H1 (cell line): Measurements from ENCODE around the gene NOM1. TPM values are rescaled to one million over a fixed set of nuclear protein-coding genes. Genes with fewer than 3 reads are reported as not detected.

Experiments
- CTCF ChIA-PET: fragments of 300-600 bp; sonication (Branson Sonifier 250); formaldehyde crosslinking; loops from one replicate; lab custom pipeline; 2021; ENCODE audit not compliant: partially characterized antibody; lab: Charles Lee
- POLR2A ChIA-PET: fragments of 300-600 bp; sonication (Branson Sonifier 250); formaldehyde crosslinking; loops from one replicate; lab custom pipeline; 2021; ENCODE audit warnings: inconsistent platforms; ENCODE audit not compliant: partially characterized antibody; lab: Charles Lee
- DNase-seq, 2 experiments: peaks; one replicate each; pipeline versions ENCODE4 v3.0.0 to v3.0.0-alpha.2; 2010 to 2022; ENCODE audit warnings: low spot score in 2 of 2, low read depth in 1 of 2, mixed read lengths in 1 of 2
- FAIRE-seq: peaks from 2 replicates; lab custom pipeline; 2011; peaks lifted over from hg19 to GRCh38; lab: Jason Lieb, UNC
- H2AFZ ChIP-seq: 2 replicates; pipeline ENCODE4 v1.8.1; 2012; ENCODE audit warnings: low read length, inconsistent platforms
- H2AK5ac ChIP-seq: 2 replicates; pipeline ENCODE4 v1.6.1; 2013; ENCODE audit warnings: low read depth, low read length
- H2BK120ac ChIP-seq: replicated peaks from 2 replicates; pipeline ENCODE3; 2013; ENCODE audit warnings: low read depth, low read length, inconsistent platforms
- H2BK12ac ChIP-seq: 2 replicates; pipeline ENCODE4 v1.6.1; 2013; ENCODE audit warnings: low read depth, low read length
- H2BK15ac ChIP-seq: 2 replicates; pipeline ENCODE4 v1.6.1; 2013; ENCODE audit warnings: low read length
- H2BK20ac ChIP-seq: 2 replicates; pipeline ENCODE4 v1.6.1; 2013; ENCODE audit warnings: low read length
- H2BK5ac ChIP-seq: 2 replicates; pipeline ENCODE4 v1.6.1; 2013; ENCODE audit warnings: low read depth, low read length
- H3K14ac ChIP-seq: 2 replicates; pipeline ENCODE4 v1.6.1; 2013; ENCODE audit warnings: inconsistent platforms; ENCODE audit not compliant: insufficient read length
- H3K18ac ChIP-seq: 2 replicates; pipeline ENCODE4 v1.6.1; 2013; ENCODE audit warnings: low read length; ENCODE audit errors: extremely low read depth
- H3K23ac ChIP-seq: 2 replicates; pipeline ENCODE4 v1.6.1; 2013; ENCODE audit warnings: inconsistent platforms; ENCODE audit not compliant: insufficient read length
- H3K23me2 ChIP-seq: 2 replicates; pipeline ENCODE4 v1.6.1; 2013; ENCODE audit warnings: low read depth, low read length
- H3K27ac ChIP-seq: 2 replicates; pipeline ENCODE4 v1.6.1; 2011; ENCODE audit warnings: low read depth, low read length, inconsistent platforms
- H3K27me3 ChIP-seq, 4 experiments: replicated peaks in 1 of 4; 1 replicate in 1 of 4; 2 replicates in 3 of 4; pipeline versions ENCODE4 v1.6.1 to v1.8.1; 2011 to 2013; ENCODE audit warnings: low read length in 3 of 4, mild to moderate bottlenecking in 3 of 4, inconsistent platforms in 2 of 4, mixed read lengths in 2 of 4, moderate library complexity in 1 of 4; ENCODE audit not compliant: control insufficient read depth in 3 of 4, insufficient read depth in 3 of 4; ENCODE audit errors: extremely low read depth in 1 of 4
- H3K36me3 ChIP-seq, 4 experiments: 2 replicates each; pipeline versions ENCODE4 v1.6.1 to v1.8.1; 2011 to 2013; ENCODE audit warnings: mild to moderate bottlenecking in 4 of 4, low read length in 3 of 4, moderate library complexity in 2 of 4, control low read depth in 1 of 4, inconsistent platforms in 1 of 4; ENCODE audit not compliant: insufficient read depth in 4 of 4, control insufficient read depth in 2 of 4
- H3K4ac ChIP-seq: replicated peaks from 2 replicates; pipeline ENCODE3; 2013; ENCODE audit warnings: low read length, low read depth, mixed read lengths, inconsistent platforms; ENCODE audit not compliant: insufficient read length
- H3K4me1 ChIP-seq, 4 experiments: replicated peaks in 1 of 4; 1 replicate in 1 of 4; 2 replicates in 3 of 4; pipeline versions ENCODE4 v1.6.1 to v1.8.1; 2011 to 2013; ENCODE audit warnings: low read length in 3 of 4, inconsistent platforms in 2 of 4, mixed read lengths in 1 of 4; ENCODE audit not compliant: insufficient read depth in 4 of 4, control insufficient read depth in 3 of 4
- H3K4me2 ChIP-seq, 2 experiments: 2 replicates each; pipeline versions ENCODE4 v1.6.1 to v1.8.1; 2011 to 2013; ENCODE audit warnings: low read depth in 2 of 2, low read length in 2 of 2, control low read depth in 1 of 2, inconsistent platforms in 1 of 2, mild to moderate bottlenecking in 1 of 2; ENCODE audit not compliant: insufficient read depth in 1 of 2
- H3K4me3 ChIP-seq, 4 experiments: fragments of 200-600, 300-600 bp in 1 of 4; sonication (generic), shearing (Covaris generic), sonication (Bioruptor Twin) in 1 of 4; 2 replicates each; pipeline versions ENCODE4 v1.5.1 to v1.8.1; 2011 to 2016; ENCODE audit warnings: low read length in 4 of 4, low read depth in 3 of 4, control low read depth in 2 of 4, inconsistent platforms in 2 of 4, mild to moderate bottlenecking in 2 of 4, mixed read lengths in 1 of 4, moderate library complexity in 1 of 4; ENCODE audit not compliant: insufficient read depth in 2 of 4; ENCODE audit errors: extremely low read depth in 1 of 4
- H3K56ac ChIP-seq: replicated peaks from 2 replicates; pipeline ENCODE3; 2013; ENCODE audit warnings: low read depth, mild to moderate bottlenecking, mixed read lengths, low read length, inconsistent platforms; ENCODE audit not compliant: insufficient read length
- H3K79me1 ChIP-seq: 2 replicates; pipeline ENCODE4 v1.6.1; 2013; ENCODE audit warnings: low read depth, low read length, control low read depth
- H3K79me2 ChIP-seq, 2 experiments: 2 replicates each; pipeline versions ENCODE4 v1.6.1 to v1.8.1; 2012 to 2013; ENCODE audit warnings: low read length in 2 of 2, mild to moderate bottlenecking in 2 of 2, inconsistent platforms in 1 of 2; ENCODE audit not compliant: insufficient read depth in 2 of 2, control insufficient read depth in 1 of 2
- H3K9ac ChIP-seq, 4 experiments: replicated peaks in 1 of 4; 1 replicate in 1 of 4; 2 replicates in 3 of 4; pipeline versions ENCODE4 v1.6.1 to v1.8.1; 2011 to 2013; ENCODE audit warnings: low read depth in 3 of 4, low read length in 3 of 4, control low read depth in 2 of 4, mild to moderate bottlenecking in 2 of 4, moderate library complexity in 2 of 4, inconsistent platforms in 1 of 4; ENCODE audit errors: extremely low read depth in 1 of 4
- H3K9me3 ChIP-seq, 2 experiments: 2 replicates each; pipeline versions ENCODE4 v1.6.1 to v1.8.1; 2012 to 2013; ENCODE audit warnings: mild to moderate bottlenecking in 2 of 2, moderate library complexity in 2 of 2, control low read depth in 1 of 2, inconsistent platforms in 1 of 2, low read depth in 1 of 2, low read length in 1 of 2, mixed read lengths in 1 of 2; ENCODE audit not compliant: insufficient read depth in 2 of 2
- H4K20me1 ChIP-seq, 2 experiments: replicated peaks in 1 of 2; 2 replicates each; pipeline versions ENCODE3 to v1.8.1; 2011 to 2013; ENCODE audit warnings: inconsistent platforms in 2 of 2, low read length in 2 of 2, mild to moderate bottlenecking in 1 of 2; ENCODE audit not compliant: insufficient read depth in 2 of 2, control insufficient read depth in 1 of 2
- H4K5ac ChIP-seq: 2 replicates; pipeline ENCODE4 v1.6.1; 2013; ENCODE audit warnings: low read length, low read depth, mixed read lengths, inconsistent platforms; ENCODE audit not compliant: insufficient read length
- H4K8ac ChIP-seq: 2 replicates; pipeline ENCODE4 v1.8.0; 2013; ENCODE audit warnings: mild to moderate bottlenecking, moderate library complexity, low read length, inconsistent platforms; ENCODE audit not compliant: insufficient read depth; ENCODE audit errors: extremely low read depth
- H4K91ac ChIP-seq: replicated peaks from 2 replicates; pipeline ENCODE3; 2013; ENCODE audit warnings: low read length, mixed read lengths, inconsistent platforms; ENCODE audit not compliant: insufficient read length
- POLR2A ChIP-seq, 2 experiments: IDR thresholded peaks; 1 replicate in 1 of 2; 2 replicates in 1 of 2; pipeline ENCODE4 v1.6.1; 2011; ENCODE audit warnings: low read depth in 2 of 2, low read length in 2 of 2, mild to moderate bottlenecking in 2 of 2; ENCODE audit errors: control extremely low read depth in 1 of 2
- SAP30 ChIP-seq: fragments of 300-600 bp; sonication (generic); IDR thresholded peaks from 2 replicates; pipeline ENCODE4 v1.7.1; 2012; ENCODE audit warnings: low read length, moderate library complexity, mild to moderate bottlenecking, inconsistent platforms; ENCODE audit not compliant: insufficient read depth, insufficient replicate concordance
- WGBS, 2 experiments: shearing (Covaris generic) in 1 of 2; methylation state at CpG; one replicate each; pipeline versions ENCODE4 v1.1.6 to v1.1.7; 2013 to 2015; ENCODE audit warnings: low lambda C conversion rate in 2 of 2, mixed read lengths in 2 of 2, inconsistent platforms in 1 of 2, low coverage in 1 of 2, missing lambda C conversion rate in 1 of 2; ENCODE audit not compliant: insufficient replicate concordance in 2 of 2, insufficient coverage in 1 of 2, insufficient read length in 1 of 2; ENCODE audit errors: extremely low coverage in 1 of 2, missing lambda C conversion rate in 1 of 2; 5-methylcytosine and 5-hydroxymethylcytosine counted together
- polyA plus RNA-seq, 7 experiments: library from polyadenylated mRNA; depleted of rRNA in 3 of 7; stranded (reverse) in 5 of 7; unstranded in 2 of 7; fragments of >200 nt in 5 of 7; fragments of 200-250 nt in 2 of 7; gene quantifications; 1 replicate in 5 of 7; 2 replicates in 1 of 7; 4 replicates in 1 of 7; pipeline versions ENCODE4 v1.2.1 to v1.2.3, GENCODE V29; 2011 to 2013; ENCODE audit warnings: missing spikeins in 2 of 7, mixed read lengths in 2 of 7
- total RNA-seq: library from RNA; stranded (reverse); fragmentation: NEBNext Ultra II Directional; extraction: Animal tissue kit (Norgen Biotek cat#: 25700); gene quantifications from 2 replicates; pipeline ENCODE4 v1.2.1, GENCODE V29; 2021

The NOM1 gene
- total and polyA plus RNA-seq, 2 of the 8 experiments (the other 6 are each of a cell fraction or from before 2014, with no cell fraction given): 10.6 to 29.1 TPM

DNA sequence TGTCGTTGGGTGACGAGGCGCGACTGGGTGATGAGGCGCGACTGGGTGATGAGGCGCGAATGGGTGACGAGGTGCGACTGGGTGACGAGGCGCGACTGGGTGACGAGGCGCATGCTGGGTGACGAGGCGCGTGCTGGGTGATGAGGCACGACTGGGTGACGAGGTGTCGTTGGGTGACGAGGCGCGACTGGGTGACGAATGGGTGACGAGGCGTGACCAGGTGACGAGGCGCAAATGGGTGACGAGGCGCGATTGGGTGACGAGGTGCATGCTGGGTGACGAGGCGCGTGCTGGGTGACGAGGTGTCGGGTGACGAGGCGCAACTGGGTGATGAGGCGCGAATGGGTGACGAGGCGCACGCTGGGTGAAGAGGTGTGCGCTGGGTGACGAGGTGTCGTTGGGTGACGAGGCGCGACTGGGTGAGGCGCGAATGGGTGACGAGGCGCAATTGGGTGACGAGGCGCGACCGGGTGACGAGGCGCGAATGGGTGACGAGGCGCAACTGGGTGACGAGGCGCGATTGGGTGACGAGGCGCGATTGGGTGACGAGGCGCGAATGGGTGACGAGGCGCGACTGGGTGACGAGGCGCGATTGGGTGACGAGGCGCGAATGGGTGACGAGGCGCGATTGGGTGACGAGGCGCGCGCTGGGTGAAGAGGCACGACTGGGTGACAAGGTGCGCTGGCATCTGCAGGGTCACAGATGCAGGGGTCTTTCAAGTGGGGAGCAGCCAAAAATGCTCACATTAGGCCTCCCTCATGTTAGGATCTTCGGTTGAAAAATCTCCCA lies 7.9 kb upstream of the NOM1 start:
- H3K4me1 ChIP-seq: peaks cover 0 to 18% (median 2%) of the 10 kb centered on the region in 4 experiments; a peak in 4 of 7 replicates
- H3K23me2 ChIP-seq: no peaks in the 10 kb centered on the region
- DNase-seq: no peak
- no peak overlapping the region for H2BK5ac ChIP-seq
- H4K5ac ChIP-seq: no peak overlapping the region
- no peaks in the 10 kb centered on the region for H3K36me3 ChIP-seq
- ChIA-PET CTCF (no interaction called here), POLR2A (no interaction called here)
- H3K4ac ChIP-seq: no peak overlapping the region
- FAIRE-seq: no peak
- no peaks in the 10 kb centered on the region for H4K20me1 ChIP-seq
- no peak overlapping the region for H3K23ac ChIP-seq
- no peak overlapping the region for H3K27ac ChIP-seq
- no peak overlapping the region for H4K8ac ChIP-seq
- no peak overlapping the region for H3K4me2 ChIP-seq
- H4K91ac ChIP-seq: no peak overlapping the region
- no peak overlapping the region for H2AFZ ChIP-seq
- no peak overlapping the region for H2AK5ac ChIP-seq
- H3K27me3 ChIP-seq: no peaks in the 10 kb centered on the region
- no peak overlapping the region for H3K14ac ChIP-seq
- no peaks in the 10 kb centered on the region; the same call in 1 of the 2 replicates for H3K79me1 ChIP-seq
- H2BK20ac ChIP-seq: no peak overlapping the region
- H3K18ac ChIP-seq: no peak overlapping the region
- no peak overlapping the region for H3K4me3 ChIP-seq
- no peak overlapping the region for H2BK120ac ChIP-seq
- H3K9ac ChIP-seq: no peak overlapping the region
- H3K9me3 ChIP-seq: peaks cover 7 to 14% of the 10 kb centered on the region in 2 experiments; a peak in 2 of 4 replicates
- WGBS, 2 experiments: 95% methylated on average over 27 of the region's 92 CpGs; no CpG with 5 or more reads in 1 of the 2 experiments
- H2BK15ac ChIP-seq: no peak overlapping the region
- no peaks in the 10 kb centered on the region for H3K79me2 ChIP-seq
- no peak overlapping the region for H3K56ac ChIP-seq
- H2BK12ac ChIP-seq: peak overlapping the region; percentile 68; the same call in 1 of the 2 replicates
- no peak for TF ChIP-seq SAP30
- TF ChIP-seq POLR2A (IDR thresholded peaks at IDR 0.05; ENCODE audit: control extremely low read depth in 1 of 2, low read depth in 2 of 2, low read length in 2 of 2): no peak
